Measurements from ENCODE around the gene FASTK. TPM values are rescaled to one million over a fixed set of nuclear protein-coding genes. Genes with fewer than 3 reads are reported as not detected.

Gene FASTK
- total RNA-seq, 1 donor from 2014 or later = 38.9 TPM

- no peak for DNase-seq (ENCODE audit: low read depth in 2 of 2)
These were observed 37.8 kb upstream of the FASTK start for GRCh38 chr7:151118108-151119054.

GRCh38 chr7:151117565-151117964, 37.0 kb upstream of the FASTK start:
- DNase-seq (ENCODE audit: low read depth in 2 of 2) = no peak

- no peak for DNase-seq (ENCODE audit: low read depth in 2 of 2)
These were observed 36.2 kb upstream of the FASTK start for GRCh38 chr7:151116603-151117440.

DNA sequence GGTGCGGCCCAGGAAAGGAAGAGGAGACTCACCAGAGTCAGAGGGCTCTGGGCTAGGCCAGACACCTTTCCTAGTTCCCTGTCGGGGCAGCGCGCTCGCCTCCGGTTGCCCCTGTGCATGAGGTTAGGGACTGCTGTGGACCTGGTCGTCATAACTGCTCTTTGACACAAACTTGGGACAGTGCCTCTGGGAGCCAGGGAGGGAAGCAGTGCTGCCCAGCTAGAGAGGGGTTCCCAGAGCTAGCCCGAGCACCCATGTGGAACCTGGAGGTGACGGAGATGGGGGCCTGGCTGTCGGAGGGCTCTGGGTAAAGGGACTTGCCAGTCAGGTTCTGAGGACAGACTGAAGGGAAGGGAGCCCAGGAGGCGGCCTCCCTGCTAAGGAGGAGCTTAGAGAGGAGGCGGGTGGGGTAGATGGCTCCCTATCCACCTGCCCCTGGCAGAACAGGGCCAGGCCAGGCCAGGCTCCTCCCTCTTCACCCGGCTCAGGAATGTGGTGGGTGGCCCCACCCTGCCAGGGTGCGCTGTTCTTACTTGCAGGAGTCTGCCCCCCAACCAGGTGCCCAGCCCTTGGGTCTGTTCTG, 35.3 kb upstream of the FASTK start:
- no peak for DNase-seq (ENCODE audit: low read depth in 2 of 2)

DNA sequence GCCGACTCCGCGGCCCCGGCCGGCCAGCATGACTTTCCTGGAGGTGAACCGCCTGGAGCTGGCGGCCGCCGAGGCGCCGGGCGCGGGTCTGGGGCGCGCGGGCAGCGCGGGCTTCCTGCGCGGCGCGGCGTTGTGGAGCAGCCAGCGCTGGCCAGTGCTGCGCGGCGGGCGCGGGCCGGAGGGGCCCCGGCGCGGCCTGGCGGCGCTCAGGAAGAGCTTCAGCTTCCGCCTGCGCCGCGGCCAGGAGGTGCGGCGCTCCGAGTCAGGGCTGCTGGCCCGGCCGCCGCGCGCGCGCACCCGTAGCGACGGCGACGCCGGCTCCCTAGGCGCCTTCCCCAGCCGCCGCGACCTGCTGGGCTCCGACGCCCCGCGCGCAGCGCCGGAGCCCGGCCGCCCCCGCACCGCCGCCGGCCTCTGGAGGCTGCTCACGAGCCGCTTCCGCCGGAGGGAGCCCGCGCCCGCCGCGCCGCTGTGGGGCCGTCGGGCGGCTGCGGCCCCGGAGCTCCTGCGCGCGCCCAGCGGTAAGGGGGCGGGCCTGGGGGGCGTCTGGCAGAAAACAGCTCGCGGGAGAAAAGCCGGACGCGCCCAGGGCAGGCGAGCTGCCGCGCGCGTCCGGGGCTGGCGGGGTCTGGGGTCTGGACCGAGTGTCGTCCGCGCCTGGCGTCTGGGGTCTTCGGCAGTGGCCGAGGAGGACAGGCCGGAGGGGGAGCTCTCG, 34.7 kb upstream of the FASTK start:
- DNase-seq (ENCODE audit: low read depth in 2 of 2) = peak; percentile 69 to 78

- DNase-seq (ENCODE audit: low read depth in 2 of 2) = peak in 1 of 2 donors; percentile 50
These were observed 33.8 kb upstream of the FASTK start for GRCh38 chr7:151114151-151115090.

DNA sequence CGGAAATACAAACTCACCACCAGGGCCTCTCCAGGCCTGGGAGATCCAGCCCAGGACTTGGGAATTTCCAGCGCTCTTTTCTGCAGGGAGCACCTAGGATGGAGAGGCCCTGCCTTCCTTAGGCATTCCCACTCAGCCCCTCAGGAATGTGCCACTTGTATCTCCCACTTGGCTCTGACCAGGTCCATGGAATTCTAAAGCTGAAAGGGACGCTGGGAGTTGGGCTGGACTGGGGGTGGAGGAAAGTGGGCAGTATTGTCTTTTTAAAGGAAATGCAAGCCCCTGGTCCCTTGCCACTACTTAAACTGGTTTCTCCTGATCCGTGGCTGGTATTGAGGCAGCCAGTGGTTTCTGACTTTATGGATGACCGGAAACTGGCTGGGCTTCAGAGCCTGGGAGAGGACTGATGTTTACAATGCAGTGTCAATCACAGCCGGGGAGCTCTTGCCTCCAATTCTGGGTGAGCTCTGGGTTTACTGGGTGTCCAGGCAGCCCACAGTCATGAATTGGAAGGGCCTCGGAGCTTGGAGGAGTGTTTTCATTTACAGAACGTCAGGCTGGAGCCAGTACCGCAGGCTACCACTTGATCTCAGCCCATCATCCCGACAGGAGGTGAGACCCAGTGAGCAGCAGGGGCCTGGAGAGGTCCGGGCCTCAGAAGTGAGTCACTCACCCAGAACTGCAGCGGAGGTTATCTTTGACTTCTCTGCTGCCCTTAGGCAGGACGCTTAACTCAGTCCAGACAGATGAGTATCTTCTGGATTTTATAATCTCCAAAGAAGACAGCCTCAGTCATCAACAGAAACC, 32.9 kb upstream of the FASTK start:
- DNase-seq (ENCODE audit: low read depth in 2 of 2) = peak; percentile 35 to 74

GRCh38 chr7:151110941-151111645, 30.5 kb upstream of the FASTK start:
- DNase-seq (ENCODE audit: low read depth in 2 of 2) = peak; percentile 78 to 84

DNA sequence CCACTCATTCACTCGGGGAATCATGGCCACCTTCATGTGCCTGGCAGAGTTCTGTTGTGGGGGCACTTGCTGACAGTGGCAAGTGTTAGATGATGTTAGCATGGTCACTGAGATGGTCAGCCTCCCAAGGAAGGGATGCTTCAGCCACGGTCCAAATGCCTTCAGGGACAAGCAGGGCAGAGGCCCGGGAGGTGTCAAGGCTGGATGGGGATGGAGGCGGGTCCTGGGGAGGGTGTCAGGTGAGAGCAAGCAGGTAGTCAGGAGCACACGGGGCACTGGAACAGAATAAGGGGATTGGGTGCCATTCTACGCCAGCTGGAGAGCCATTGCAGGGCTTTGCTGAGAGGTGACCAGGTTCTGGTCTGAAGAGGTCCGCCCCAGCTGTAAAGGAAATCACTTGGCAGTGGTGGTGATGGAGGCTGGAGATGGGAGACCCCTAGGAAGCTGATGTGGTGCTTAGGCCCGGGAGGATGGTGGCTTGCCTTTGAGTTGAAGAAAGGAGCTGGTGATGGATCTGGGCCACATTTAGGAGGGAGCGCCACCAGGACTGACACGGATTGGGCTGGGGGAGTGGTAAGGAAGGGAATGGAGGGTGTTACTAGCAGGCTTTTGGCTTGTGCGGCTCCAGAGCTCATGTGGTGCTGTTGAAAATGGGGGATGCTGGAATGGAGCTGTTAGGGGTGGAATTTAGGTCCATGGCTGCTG, 29.8 kb upstream of the FASTK start:
- no peak for DNase-seq (ENCODE audit: low read depth in 2 of 2)

- DNase-seq (ENCODE audit: low read depth in 2 of 2) = no peak
These were observed 28.8 kb upstream of the FASTK start for GRCh38 chr7:151109094-151110048.

- DNase-seq (ENCODE audit: low read depth in 2 of 2) = no peak
These were observed 27.3 kb upstream of the FASTK start for GRCh38 chr7:151107882-151108281.

DNA sequence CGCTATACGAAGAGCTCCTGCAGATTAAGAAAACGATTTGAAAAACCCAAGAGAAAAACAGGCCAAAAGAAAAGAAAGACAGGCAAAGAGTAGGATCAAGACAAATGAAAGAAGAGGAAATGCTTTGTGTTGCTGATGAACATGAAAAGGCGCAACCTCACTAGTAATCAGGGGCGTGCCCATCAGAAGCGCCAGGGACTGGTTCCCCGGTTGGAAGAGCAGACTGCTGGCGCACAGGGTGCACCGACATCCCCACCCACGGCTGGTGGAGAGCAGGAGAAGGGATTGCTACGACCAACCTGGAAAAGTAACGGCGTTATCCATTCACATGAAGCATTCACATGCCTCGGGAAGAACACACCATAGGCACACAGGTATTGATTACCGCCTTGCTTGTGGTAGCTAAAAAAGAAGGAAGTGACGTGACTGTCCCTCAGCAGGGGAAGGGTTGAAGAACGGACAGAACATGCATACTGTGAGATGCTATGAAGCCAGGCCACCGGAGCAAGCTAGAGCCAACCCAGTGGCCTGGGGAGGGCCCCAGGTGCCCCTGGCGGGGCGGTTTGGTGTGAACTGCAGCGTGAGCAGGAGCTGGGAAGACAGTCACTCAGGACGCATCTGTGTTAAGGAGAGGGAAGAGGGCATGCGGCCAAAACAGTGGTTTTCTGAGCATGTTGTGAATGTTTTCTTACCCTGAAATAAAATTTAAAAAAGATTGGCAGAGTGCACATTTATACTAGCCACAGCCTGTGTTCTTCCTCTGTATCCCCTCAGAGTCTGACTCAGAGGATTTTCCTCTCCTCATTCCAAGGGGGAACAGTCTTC, 24.0 kb upstream of the FASTK start:
- peak in 1 of 2 donors; percentile 86 for DNase-seq (ENCODE audit: low read depth in 2 of 2)

- DNase-seq (ENCODE audit: low read depth in 2 of 2) = no peak
These were observed 23.4 kb upstream of the FASTK start for GRCh38 chr7:151103973-151104372.

- DNase-seq (ENCODE audit: low read depth in 2 of 2) = no peak
These were observed 22.4 kb upstream of the FASTK start for GRCh38 chr7:151102991-151103390.

GRCh38 chr7:151101621-151102396, 21.2 kb upstream of the FASTK start:
- DNase-seq (ENCODE audit: low read depth in 2 of 2) = no peak

Data from lung microvascular endothelial cell (primary cell).